ENCODE results near the gene AHCYL1.
"Not testable (repeated sequence)": the region's sequence is repeated elsewhere in the genome, so short reads cannot be mapped to it uniquely, and the experiment has no call there.

AHCYL1 gene

GRCh38 chr1:109944541-109944940 is 40.0 kb upstream of the AHCYL1 start:
- TF ChIP-seq CTCF (IDR thresholded peaks at IDR 0.05; ENCODE audit: low read depth, low read length) = no peak
- TF ChIP-seq MYC (IDR thresholded peaks at IDR 0.05; ENCODE audit: low read depth, low read length) = no peak
- no peak for TF ChIP-seq POLR2A (IDR thresholded peaks at IDR 0.05; ENCODE audit: extremely low read depth, insufficient read length)

GRCh38 chr1:109946511-109946910 is 38.1 kb upstream of the AHCYL1 start:
- no peak for TF ChIP-seq POLR2A (IDR thresholded peaks at IDR 0.05; ENCODE audit: extremely low read depth, insufficient read length)
- no peak for TF ChIP-seq CTCF (IDR thresholded peaks at IDR 0.05; ENCODE audit: low read depth, low read length)
- TF ChIP-seq MYC (IDR thresholded peaks at IDR 0.05; ENCODE audit: low read depth, low read length) = no peak
- no peak for TF ChIP-seq MAX (IDR thresholded peaks at IDR 0.05; ENCODE audit: low read depth, low read length)
- no peak for DNase-seq (ENCODE audit: low read depth)
- no peak overlapping the region for H3K4me3 ChIP-seq (ENCODE audit: low read depth, low read length)

More at GRCh38 chr1:109944541-109944940, 40.0 kb upstream of the AHCYL1 start:
- no peak overlapping the region for H3K4me3 ChIP-seq (ENCODE audit: low read depth, low read length)
- DNase-seq (ENCODE audit: low read depth) = no peak

- TF ChIP-seq CTCF (IDR thresholded peaks at IDR 0.05; ENCODE audit: low read depth, low read length) (no peak), MAX (IDR thresholded peaks at IDR 0.05; ENCODE audit: low read depth, low read length) (no peak), POLR2A (IDR thresholded peaks at IDR 0.05; ENCODE audit: extremely low read depth, insufficient read length) (no peak), MYC (IDR thresholded peaks at IDR 0.05; ENCODE audit: low read depth, low read length) (no peak)
- DNase-seq (ENCODE audit: low read depth) = no peak
- no peak overlapping the region for H3K4me3 ChIP-seq (ENCODE audit: low read depth, low read length)
Observed at GRCh38 chr1:109947582-109948284, 36.8 kb upstream of the AHCYL1 start.

- no peak overlapping the region for H3K4me3 ChIP-seq (ENCODE audit: low read depth, low read length)
- no peak for DNase-seq (ENCODE audit: low read depth)
- TF ChIP-seq POLR2A (IDR thresholded peaks at IDR 0.05; ENCODE audit: extremely low read depth, insufficient read length) (no peak), MAX (IDR thresholded peaks at IDR 0.05; ENCODE audit: low read depth, low read length) (no peak), MYC (IDR thresholded peaks at IDR 0.05; ENCODE audit: low read depth, low read length) (no peak), CTCF (IDR thresholded peaks at IDR 0.05; ENCODE audit: low read depth, low read length) (no peak)
Observed at GRCh38 chr1:109948285-109948630, 36.3 kb upstream of the AHCYL1 start.

- no peak for DNase-seq (ENCODE audit: low read depth)
- no peak for TF ChIP-seq MYC (IDR thresholded peaks at IDR 0.05; ENCODE audit: low read depth, low read length)
- TF ChIP-seq POLR2A (IDR thresholded peaks at IDR 0.05; ENCODE audit: extremely low read depth, insufficient read length) = no peak
- TF ChIP-seq MAX (IDR thresholded peaks at IDR 0.05; ENCODE audit: low read depth, low read length) = no peak
- no peak for TF ChIP-seq CTCF (IDR thresholded peaks at IDR 0.05; ENCODE audit: low read depth, low read length)
- no peak overlapping the region for H3K4me3 ChIP-seq (ENCODE audit: low read depth, low read length)
Observed at GRCh38 chr1:109950038-109950437, 34.5 kb upstream of the AHCYL1 start.

- H3K4me3 ChIP-seq (ENCODE audit: low read depth, low read length) = no peak overlapping the region
- TF ChIP-seq CTCF (IDR thresholded peaks at IDR 0.05; ENCODE audit: low read depth, low read length) (no peak), MAX (IDR thresholded peaks at IDR 0.05; ENCODE audit: low read depth, low read length) (no peak), MYC (IDR thresholded peaks at IDR 0.05; ENCODE audit: low read depth, low read length) (no peak), POLR2A (IDR thresholded peaks at IDR 0.05; ENCODE audit: extremely low read depth, insufficient read length) (no peak)
- DNase-seq (ENCODE audit: low read depth) = no peak
Observed at GRCh38 chr1:109950509-109950908, 34.1 kb upstream of the AHCYL1 start.

GRCh38 chr1:109951501-109951900 is 33.1 kb upstream of the AHCYL1 start:
- DNase-seq (ENCODE audit: low read depth); H3K4me3 ChIP-seq (ENCODE audit: low read depth, low read length): not testable (repeated sequence)
